B cell (primary cell): Measurements from ENCODE around the gene SLC27A1. TPM values are rescaled to one million over a fixed set of nuclear protein-coding genes. Genes with fewer than 3 reads are reported as not detected.

Source experiments
- ATAC-seq: fragments of 200-7000 bp; cut with Tn5 transposase; one replicate; pipeline ENCODE4 v1.10.0; 2021; ENCODE audit warnings: low read depth, mild to moderate bottlenecking, moderate number of reproducible peaks, moderate library complexity
- CTCF ChIA-PET: fragments of 350-600 bp; sonication (Branson Sonifier 250); formaldehyde crosslinking; loops from one replicate; lab custom pipeline; 2021; ENCODE audit warnings: antibody characterized with exemption, inconsistent platforms; lab: Charles Lee
- POLR2A ChIA-PET: fragments of 350-600 bp; sonication (Branson Sonifier 250); formaldehyde crosslinking; loops from one replicate; lab custom pipeline; 2021; ENCODE audit warnings: antibody characterized with exemption; lab: Charles Lee
- DNase-seq: peaks from one replicate; pipeline ENCODE4 v3.0.0; 2013
- H2AFZ ChIP-seq: 2 replicates; pipeline ENCODE4 v1.6.1; 2012; ENCODE audit warnings: mild to moderate bottlenecking, low read depth, low read length; ENCODE audit not compliant: insufficient read depth, poor library complexity, severe bottlenecking
- H3K27ac ChIP-seq, 2 donors: 1 replicate in 1 of 2; 2 replicates in 1 of 2; pipeline ENCODE4 v1.5.1; 2012 to 2013; ENCODE audit warnings: low read length in 2 of 2, mild to moderate bottlenecking in 2 of 2, moderate library complexity in 1 of 2
- H3K27me3 ChIP-seq, 4 experiments: fragments of 200-600 bp in 1 of 4; sonication (generic) in 1 of 4; replicated peaks in 1 of 4; 1 replicate in 2 of 4; 2 replicates in 2 of 4; pipeline versions ENCODE4 v1.6.1 to v1.7.0; 2013 to 2016; ENCODE audit warnings: low read length in 3 of 4, mild to moderate bottlenecking in 2 of 4, mixed read lengths in 1 of 4, moderate library complexity in 1 of 4; ENCODE audit not compliant: insufficient read depth in 4 of 4, control insufficient read depth in 3 of 4; ENCODE audit errors: control extremely low read depth in 1 of 4
- H3K36me3 ChIP-seq, 2 experiments: replicated peaks in 1 of 2; 1 replicate in 1 of 2; 2 replicates in 1 of 2; pipeline versions ENCODE4 v1.6.1 to v1.7.1; 2013; ENCODE audit warnings: low read length in 1 of 2; ENCODE audit not compliant: insufficient read depth in 2 of 2, control insufficient read depth in 1 of 2; ENCODE audit errors: control extremely low read depth in 1 of 2, extremely low read depth in 1 of 2
- H3K4me1 ChIP-seq, 2 donors: fragments of 200-600 bp in 1 of 2; sonication (generic) in 1 of 2; 1 replicate in 1 of 2; 2 replicates in 1 of 2; pipeline versions ENCODE4 v1.5.1 to v1.6.1; 2013 to 2017; ENCODE audit warnings: low read length in 2 of 2; ENCODE audit not compliant: control insufficient read depth in 2 of 2, insufficient read depth in 2 of 2
- H3K4me2 ChIP-seq: replicated peaks from 2 replicates; pipeline ENCODE3; 2012; ENCODE audit warnings: mild to moderate bottlenecking, low read depth, low read length; ENCODE audit not compliant: poor library complexity, severe bottlenecking
- H3K4me3 ChIP-seq, 5 experiments: fragments of 200-600 bp in 1 of 5; sonication (generic) in 1 of 5; 1 replicate in 3 of 5; 2 replicates in 2 of 5; pipeline versions ENCODE4 v1.5.1 to v1.7.0; 2011 to 2016; ENCODE audit warnings: low read length in 4 of 5, mild to moderate bottlenecking in 4 of 5, low read depth in 2 of 5, control low read depth in 1 of 5, moderate library complexity in 1 of 5; ENCODE audit not compliant: insufficient read depth in 1 of 5; ENCODE audit errors: control extremely low read depth in 1 of 5, extremely low read depth in 1 of 5
- H3K79me2 ChIP-seq: fragments of 200-600 bp; sonication (generic); one replicate; pipeline ENCODE4 v1.6.0; 2016; ENCODE audit warnings: low read length; ENCODE audit not compliant: control insufficient read depth, insufficient read depth
- H3K9ac ChIP-seq: fragments of 200-600 bp; sonication (generic); 2 replicates; pipeline ENCODE4 v1.6.1; 2017; ENCODE audit warnings: mild to moderate bottlenecking, low read length, moderate library complexity
- H3K9me3 ChIP-seq, 3 donors: one replicate each; pipeline versions ENCODE4 v1.6.1 to v1.7.1; 2013; ENCODE audit warnings: low read length in 2 of 3; ENCODE audit not compliant: control insufficient read depth in 2 of 3, insufficient read depth in 1 of 3; ENCODE audit errors: control extremely low read depth in 1 of 3
- H4K20me1 ChIP-seq: 2 replicates; pipeline ENCODE4 v1.6.0; 2012; ENCODE audit warnings: mild to moderate bottlenecking, low read length; ENCODE audit not compliant: insufficient read depth, control insufficient read depth, poor library complexity, severe bottlenecking
- H3K27ac Mint-ChIP-seq: one replicate; pipeline ENCODE4 v1.8.0; 2021; ENCODE audit warnings: mixed read lengths
- H3K27me3 Mint-ChIP-seq: one replicate; pipeline ENCODE4 v1.8.0; 2021; ENCODE audit warnings: mixed read lengths
- H3K4me1 Mint-ChIP-seq: one replicate; pipeline ENCODE4 v1.8.0; 2021; ENCODE audit warnings: mixed read lengths
- H3K4me3 Mint-ChIP-seq: one replicate; pipeline ENCODE4 v1.8.0; 2021; ENCODE audit warnings: mixed read lengths
- H3K9me3 Mint-ChIP-seq: one replicate; pipeline ENCODE4 v1.8.0; 2022; ENCODE audit warnings: mixed read lengths; ENCODE audit not compliant: insufficient read depth
- EZH2 ChIP-seq: IDR thresholded peaks from 2 replicates; pipeline ENCODE4 v1.6.1; 2012; ENCODE audit warnings: borderline replicate concordance, low read depth, mild to moderate bottlenecking, moderate library complexity, low read length; ENCODE audit not compliant: insufficient read depth, poor library complexity, severe bottlenecking
- WGBS: methylation state at CpG from one replicate; pipeline ENCODE4 v1.1.5; 2013; ENCODE audit warnings: missing lambda C conversion rate; ENCODE audit not compliant: insufficient coverage; 5-methylcytosine and 5-hydroxymethylcytosine counted together
- intact Hi-C: fragments of 100-400 bp; cut with micrococcal nuclease; formaldehyde crosslinking; loops from one replicate; pipeline ENCODE4 v1.10.0; 2022
- polyA plus RNA-seq: library from polyadenylated mRNA; depleted of rRNA; stranded (reverse); fragments of >200 nt; gene quantifications from 2 replicates; pipeline ENCODE4 v1.2.3, GENCODE V29; 2012
- total RNA-seq, 2 donors: library from RNA; stranded (reverse); fragments of 120-200 nt in 1 of 2; gene quantifications; 1 replicate in 1 of 2; 2 replicates in 1 of 2; pipeline versions ENCODE4 v1.2.3 to v1.2.4, GENCODE V29; 2013 to 2022
- TF ChIP-seq, protein P1 (sequence below): fragments of 200-600 bp; IDR thresholded peaks from one replicate; pipeline ENCODE4 v1.8.0; 2022; ENCODE audit warnings: antibody characterized with exemption, mild to moderate bottlenecking

SLC27A1 gene
- total and polyA plus RNA-seq, 2 donors (not counting 1 experiment from before 2014, with no cell fraction given), result 5.1 to 9.5 TPM

DNA sequence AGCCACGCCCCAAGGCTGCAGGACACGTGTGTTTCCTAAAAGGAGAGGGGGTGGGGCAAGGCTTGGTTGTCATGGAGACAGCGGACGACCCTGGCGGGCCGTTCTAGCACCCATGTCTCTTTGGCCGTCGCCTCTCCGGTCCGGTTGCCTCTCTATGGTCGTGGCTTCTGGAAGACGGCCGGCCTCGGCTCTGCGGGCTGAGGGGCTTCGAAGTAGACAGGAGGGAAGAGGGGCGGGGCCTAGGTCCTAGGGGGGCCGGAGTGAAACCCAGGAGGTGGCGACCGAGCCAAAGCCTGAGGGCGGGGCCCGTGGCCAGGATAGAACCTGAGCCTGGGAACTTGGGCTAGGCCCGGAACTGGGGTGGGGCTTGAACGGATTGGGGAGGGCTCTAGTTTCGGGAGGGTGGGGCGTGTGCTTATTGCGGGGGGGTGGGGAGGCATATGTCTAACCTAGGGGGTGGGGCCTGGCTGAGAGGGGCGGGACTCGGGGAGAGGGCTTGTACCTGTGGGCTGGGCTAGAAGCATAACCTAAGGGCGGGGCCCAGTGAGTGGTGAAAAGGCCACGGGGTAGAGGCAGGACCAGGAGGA is 750 bp upstream of the SLC27A1 start:
- Mint-ChIP-seq H3K4me3 (peak overlapping the region; percentile 92), H3K27me3 (peaks cover 3% of the 10 kb centered on the region), H3K9me3 (no peaks in the 10 kb centered on the region), H3K27ac (peak overlapping the region; percentile 90), H3K4me1 (peaks cover 28% of the 10 kb centered on the region)
- H3K79me2 ChIP-seq, result no peaks in the 10 kb centered on the region
- 0% methylated on average over 27 of the region's 31 CpGs for WGBS
- no peaks in the 10 kb centered on the region for H3K9me3 ChIP-seq
- DNase-seq (no peak), ATAC-seq (peak; percentile 77)
- CTCF ChIA-PET, result no interaction called here
- H3K27ac ChIP-seq, result peak overlapping the region; percentile 59 to 62
- H3K4me2 ChIP-seq, result peak overlapping the region; percentile 82
- H3K9ac ChIP-seq, result peak overlapping the region; percentile 68
- H3K27me3 ChIP-seq, result no peaks in the 10 kb centered on the region
- TF ChIP-seq, protein P1, sequence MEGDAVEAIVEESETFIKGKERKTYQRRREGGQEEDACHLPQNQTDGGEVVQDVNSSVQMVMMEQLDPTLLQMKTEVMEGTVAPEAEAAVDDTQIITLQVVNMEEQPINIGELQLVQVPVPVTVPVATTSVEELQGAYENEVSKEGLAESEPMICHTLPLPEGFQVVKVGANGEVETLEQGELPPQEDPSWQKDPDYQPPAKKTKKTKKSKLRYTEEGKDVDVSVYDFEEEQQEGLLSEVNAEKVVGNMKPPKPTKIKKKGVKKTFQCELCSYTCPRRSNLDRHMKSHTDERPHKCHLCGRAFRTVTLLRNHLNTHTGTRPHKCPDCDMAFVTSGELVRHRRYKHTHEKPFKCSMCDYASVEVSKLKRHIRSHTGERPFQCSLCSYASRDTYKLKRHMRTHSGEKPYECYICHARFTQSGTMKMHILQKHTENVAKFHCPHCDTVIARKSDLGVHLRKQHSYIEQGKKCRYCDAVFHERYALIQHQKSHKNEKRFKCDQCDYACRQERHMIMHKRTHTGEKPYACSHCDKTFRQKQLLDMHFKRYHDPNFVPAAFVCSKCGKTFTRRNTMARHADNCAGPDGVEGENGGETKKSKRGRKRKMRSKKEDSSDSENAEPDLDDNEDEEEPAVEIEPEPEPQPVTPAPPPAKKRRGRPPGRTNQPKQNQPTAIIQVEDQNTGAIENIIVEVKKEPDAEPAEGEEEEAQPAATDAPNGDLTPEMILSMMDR, result no peak
- no peak for TF ChIP-seq EZH2
- peaks cover 6 to 22% of the 10 kb centered on the region in 2 donors for H3K4me1 ChIP-seq
- peak overlapping the region; percentile 73 for H2AFZ ChIP-seq
- no peaks in the 10 kb centered on the region for H3K36me3 ChIP-seq
- H3K4me3 ChIP-seq, result peak overlapping the region; percentile 30 to 81 (median 76)
- no peaks in the 10 kb centered on the region for H4K20me1 ChIP-seq
- POLR2A ChIA-PET, result interaction anchor here (0.8 kb wide), 1 partner anchor 66 kb away, joined by 4 read pairs; no protein-coding TSS in a partner anchor
- intact Hi-C loops, result loop anchor here (1.0 to 2.0 kb wide), 13 partner anchors 16 to 203 kb away; partner anchors contain the start of genes BABAM1, BST2, COLGALT1 and GTPBP3

DNA sequence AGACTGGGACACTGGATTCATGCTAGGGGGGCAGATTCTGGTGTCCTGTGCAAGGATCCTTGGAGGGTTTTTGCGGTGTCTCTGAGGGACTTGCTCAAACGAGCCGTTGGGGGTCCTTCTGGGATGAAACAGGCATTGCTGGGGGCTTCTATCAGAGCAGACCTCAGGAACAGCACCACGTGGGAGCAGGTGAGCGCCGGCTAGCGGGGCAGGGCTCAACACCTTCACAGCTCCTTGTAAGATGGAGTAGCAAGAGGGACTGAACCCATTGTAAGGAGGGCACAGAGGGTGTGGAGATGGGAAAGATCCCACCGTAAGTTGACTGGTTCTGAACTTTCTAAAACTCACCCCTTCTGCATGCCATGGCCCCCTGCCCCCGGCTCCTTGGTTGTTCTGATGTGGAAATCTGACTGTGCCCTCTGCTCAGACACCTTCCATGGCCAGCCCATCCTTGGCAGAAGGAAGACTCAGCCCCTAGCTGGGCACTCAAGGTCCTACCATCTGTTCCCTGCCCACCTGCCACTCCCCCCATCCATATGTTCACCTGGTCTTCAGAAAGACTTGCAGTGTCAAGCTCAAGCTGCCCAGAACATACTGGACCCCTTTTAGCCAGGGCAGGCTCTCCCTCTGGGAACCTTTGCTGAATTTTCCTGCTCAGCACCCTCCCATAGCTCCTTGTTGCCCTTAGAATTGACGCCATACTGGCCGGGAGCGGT is 1.2 kb downstream of the SLC27A1 start:
- Mint-ChIP-seq H3K4me3 (peak overlapping the region; percentile 92), H3K9me3 (no peaks in the 10 kb centered on the region), H3K27me3 (no peaks in the 10 kb centered on the region), H3K27ac (no peak overlapping the region), H3K4me1 (peaks cover 23% of the 10 kb centered on the region)
- Histone ChIP-seq H3K4me3 (no peak overlapping the region), H3K27me3 (no peaks in the 10 kb centered on the region), H2AFZ (no peak overlapping the region), H4K20me1 (no peaks in the 10 kb centered on the region), H3K9me3 (no peaks in the 10 kb centered on the region), H3K79me2 (no peaks in the 10 kb centered on the region), H3K27ac (no peak overlapping the region), H3K36me3 (no peaks in the 10 kb centered on the region), H3K4me2 (peak overlapping the region; percentile 82), H3K9ac (no peak overlapping the region), H3K4me1 (peaks cover 6 to 17% of the 10 kb centered on the region in 2 donors)
- ChIA-PET CTCF (interaction anchor here (0.7 to 1.2 kb wide), 2 partner anchors 20 to 388 kb away, joined by 3 read pairs; partner anchors contain the start of gene RPL18A), POLR2A (interaction anchor here (0.6 to 0.7 kb wide), 2 partner anchors 43 to 86 kb away, joined by 3 to 5 read pairs; no protein-coding TSS in a partner anchor)
- ATAC-seq, result no peak
- WGBS, result 74% methylated on average over 10 of the region's 12 CpGs
- intact Hi-C loops, result no loop called here
- TF ChIP-seq, protein P1, result no peak
- TF ChIP-seq EZH2, result no peak
- no peak for DNase-seq
